HepG2 (cell line): ENCODE results near the gene RAC3. TPM values are rescaled to one million over a fixed set of nuclear protein-coding genes. Genes with fewer than 3 reads are reported as not detected.
A peak's percentile ranks its signal among the peaks of the same experiment; 100 is the strongest.

ENCODE experiments used
- ATF7 ChIP-seq, 2 experiments: fragments of 450-650 bp in 1 of 2; sonication (generic) in 1 of 2; formaldehyde crosslinking in 1 of 2; IDR thresholded peaks; 2 replicates each; pipeline versions ENCODE4 v1.4.0 to v1.6.1; 2016 to 2020; ENCODE audit warnings: antibody characterized with exemption in 1 of 2, mild to moderate bottlenecking in 1 of 2, missing genetic modification reagents in 1 of 2
- BHLHE40 ChIP-seq: IDR thresholded peaks from 2 replicates; pipeline ENCODE4 v1.6.1; 2011; ENCODE audit warnings: low read length, improper control_type of control experiment
- CBX1 ChIP-seq: IDR thresholded peaks from one replicate; pipeline ENCODE4 v1.6.1; 2016; ENCODE audit warnings: antibody characterized with exemption, low read depth
- DDIT3 ChIP-seq: sonication (generic); formaldehyde crosslinking; IDR thresholded peaks from 2 replicates; pipeline ENCODE4 v1.4.0; 2020; ENCODE audit warnings: mild to moderate bottlenecking, missing genetic modification reagents
- FLYWCH1 ChIP-seq: sonication (generic); formaldehyde crosslinking; IDR thresholded peaks from 2 replicates; pipeline ENCODE4 v1.8.1; 2023; ENCODE audit warnings: mild to moderate bottlenecking, missing genetic modification reagents
- FOXK1 ChIP-seq: sonication (generic); formaldehyde crosslinking; IDR thresholded peaks from 2 replicates; pipeline ENCODE4 v1.4.0; 2020; ENCODE audit warnings: low read depth, missing genetic modification reagents, borderline replicate concordance
- GATA4 ChIP-seq: sonication (generic); IDR thresholded peaks from 2 replicates; pipeline ENCODE4 v1.6.1; 2016; ENCODE audit warnings: antibody characterized with exemption, low read depth, borderline replicate concordance
- GLI4 ChIP-seq: sonication (generic); formaldehyde crosslinking; IDR thresholded peaks from 2 replicates; pipeline ENCODE4 v1.5.1; 2020; ENCODE audit warnings: missing genetic modification reagents, mild to moderate bottlenecking, moderate library complexity, borderline replicate concordance
- HCFC1 ChIP-seq: fragments of 150-350 bp; IDR thresholded peaks from 2 replicates; pipeline ENCODE4 v1.6.1; 2014; ENCODE audit warnings: low read depth, low read length
- MAF1 ChIP-seq: sonication (generic); formaldehyde crosslinking; IDR thresholded peaks from 2 replicates; pipeline ENCODE4 v1.5.0; 2020; ENCODE audit warnings: missing genetic modification reagents, borderline replicate concordance
- MED13 ChIP-seq: sonication (generic); formaldehyde crosslinking; IDR thresholded peaks from 2 replicates; pipeline ENCODE4 v1.5.0; 2020; ENCODE audit warnings: missing genetic modification reagents
- MEIS1 ChIP-seq: sonication (generic); formaldehyde crosslinking; IDR thresholded peaks from 2 replicates; pipeline ENCODE4 v1.9.0; 2021; ENCODE audit warnings: mild to moderate bottlenecking, missing genetic modification reagents, moderate library complexity, borderline replicate concordance
- MXD4 ChIP-seq: IDR thresholded peaks from 2 replicates; pipeline ENCODE4 v1.6.1; 2016; ENCODE audit warnings: mild to moderate bottlenecking, missing biosample characterization, missing genetic modification reagents
- MYC ChIP-seq: sonication (generic); formaldehyde crosslinking; IDR thresholded peaks from 2 replicates; pipeline ENCODE4 v1.9.0; 2021; ENCODE audit warnings: missing genetic modification reagents, borderline replicate concordance
- PHF8 ChIP-seq: sonication (generic); formaldehyde crosslinking; IDR thresholded peaks from 2 replicates; pipeline ENCODE4 v1.5.0; 2020; ENCODE audit warnings: missing genetic modification reagents
- POLR2G ChIP-seq: fragments of 200-400 bp; formaldehyde crosslinking; IDR thresholded peaks from 2 replicates; pipeline ENCODE4 v1.6.1; 2018; ENCODE audit warnings: mild to moderate bottlenecking, low read depth, low read length, moderate library complexity
- SAFB2 ChIP-seq: sonication (generic); formaldehyde crosslinking; IDR thresholded peaks from 2 replicates; pipeline ENCODE4 v1.5.1; 2020; ENCODE audit warnings: missing genetic modification reagents, low read depth, mild to moderate bottlenecking, borderline replicate concordance
- SIN3A ChIP-seq: IDR thresholded peaks from 2 replicates; pipeline ENCODE4 v1.6.1; 2011; ENCODE audit warnings: low read depth, mild to moderate bottlenecking, control low read depth, low read length, borderline replicate concordance
- SNAPC2 ChIP-seq: sonication (generic); formaldehyde crosslinking; IDR thresholded peaks from 2 replicates; pipeline ENCODE4 v1.8.1; 2022; ENCODE audit warnings: mild to moderate bottlenecking, missing genetic modification reagents
- TGIF2 ChIP-seq: IDR thresholded peaks from 2 replicates; pipeline ENCODE4 v1.6.1; 2016; ENCODE audit warnings: control low read depth, missing compliant biosample characterization
- U2AF1 ChIP-seq: fragments of 200-400 bp; formaldehyde crosslinking; optimal IDR thresholded peaks from 2 replicates; pipeline ENCODE3; 2017; ENCODE audit warnings: mild to moderate bottlenecking, low read depth, low read length
- ZBTB33 ChIP-seq: sonication (generic); formaldehyde crosslinking; IDR thresholded peaks from 2 replicates; pipeline ENCODE4 v1.4.0; 2020; ENCODE audit warnings: missing genetic modification reagents
- ZEB1 ChIP-seq: IDR thresholded peaks from 2 replicates; pipeline ENCODE4 v1.6.1; 2012; ENCODE audit warnings: mild to moderate bottlenecking, low read depth, inconsistent platforms; ENCODE audit not compliant: insufficient replicate concordance
- ZNF136 ChIP-seq: sonication (generic); formaldehyde crosslinking; IDR thresholded peaks from 2 replicates; pipeline ENCODE4 v1.8.1; 2022; ENCODE audit warnings: low read depth, mild to moderate bottlenecking, moderate library complexity, missing genetic modification reagents
- ZNF224 ChIP-seq: sonication (generic); formaldehyde crosslinking; IDR thresholded peaks from 2 replicates; pipeline ENCODE4 v1.5.0; 2020; ENCODE audit warnings: mild to moderate bottlenecking, missing genetic modification reagents
- ZNF317 ChIP-seq: sonication (generic); formaldehyde crosslinking; IDR thresholded peaks from 2 replicates; pipeline ENCODE4 v1.5.0; 2020; ENCODE audit warnings: mild to moderate bottlenecking, missing genetic modification reagents
- ZNF547 ChIP-seq: sonication (generic); formaldehyde crosslinking; IDR thresholded peaks from 2 replicates; pipeline ENCODE4 v1.5.1; 2020; ENCODE audit warnings: mild to moderate bottlenecking, missing genetic modification reagents
- ZNF773 ChIP-seq: sonication (generic); formaldehyde crosslinking; IDR thresholded peaks from 2 replicates; pipeline ENCODE4 v1.4.0; 2020; ENCODE audit warnings: missing genetic modification reagents, borderline replicate concordance
- ZSCAN9 ChIP-seq: IDR thresholded peaks from 2 replicates; pipeline ENCODE4 v1.6.1; 2016; ENCODE audit warnings: borderline replicate concordance
- polyA plus RNA-seq, 8 experiments: library from polyadenylated mRNA; depleted of rRNA in 3 of 8; stranded (reverse) in 7 of 8; unstranded in 1 of 8; fragments of >200 nt; fragmentation: Illumina TruSeq in 4 of 8; extraction: Trizol in 4 of 8; gene quantifications; 2 replicates each; pipeline versions ENCODE4 v1.2.1 to v1.2.3, GENCODE V29; 2011 to 2016; ENCODE audit warnings: low read depth in 4 of 8, missing spikeins in 1 of 8, mixed read lengths in 1 of 8; ENCODE audit not compliant: insufficient read depth in 1 of 8
- total RNA-seq, 5 experiments: library from RNA; depleted of rRNA; stranded (reverse); fragments of >200 nt; fragmentation: Illumina TruSeq; extraction: Trizol; gene quantifications; 2 replicates each; pipeline ENCODE4 v1.2.3, GENCODE V29; 2016; ENCODE audit warnings: low read depth in 1 of 5

The RAC3 gene
- total and polyA plus RNA-seq, 2 of the 13 experiments (the other 11 are each of a cell fraction or from before 2014, with no cell fraction given): 10.5 to 21.3 TPM

GRCh38 chr17:81995463-81996231, 35.8 kb upstream of the RAC3 start (continued):
- TF ChIP-seq ZNF136 (CRISPR knock-in tag): peak; percentile 94; the same call in 1 of the 2 replicates
- no peak for TF ChIP-seq FLYWCH1 (CRISPR knock-in tag)
- 0 out of 2 replicates have a peak, but pooled peaks have one; percentile 20 for TF ChIP-seq MXD4 (CRISPR knock-in tag)
- TF ChIP-seq BHLHE40: peak; percentile 39; the same call in 1 of the 2 replicates
- TF ChIP-seq FOXK1 (CRISPR knock-in tag): 0 out of 2 replicates have a peak, but pooled peaks have one; percentile 10
- no peak; the same call in none of the 2 replicates for TF ChIP-seq MED13 (CRISPR knock-in tag)
- TF ChIP-seq SAFB2: no peak; the same call in 1 of the 2 replicates
- 0 out of 2 replicates have a peak, but pooled peaks have one; percentile 22 for TF ChIP-seq TGIF2
- TF ChIP-seq U2AF1: peak; percentile 97
- TF ChIP-seq CBX1: peak; percentile 43
- no peak for TF ChIP-seq MEIS1 (CRISPR knock-in tag)
- no peak for TF ChIP-seq ATF7 (IDR thresholded peaks at IDR 0.05)
- TF ChIP-seq ATF7 (CRISPR knock-in tag; IDR thresholded peaks at IDR 0.05): no peak; the same call in 1 of the 2 replicates
- no peak for TF ChIP-seq SIN3A
- TF ChIP-seq MYC (CRISPR knock-in tag): peak; percentile 81
- TF ChIP-seq ZNF317 (CRISPR knock-in tag): no peak
- peak; percentile 88; the same call in 1 of the 2 replicates for TF ChIP-seq GLI4 (CRISPR knock-in tag)
- no peak for TF ChIP-seq GATA4
- peak; percentile 59; the same call in 1 of the 2 replicates for TF ChIP-seq ZSCAN9 (CRISPR knock-in tag)
- no peak for TF ChIP-seq SNAPC2 (CRISPR knock-in tag)
- TF ChIP-seq DDIT3 (CRISPR knock-in tag): no peak
- TF ChIP-seq MAF1 (CRISPR knock-in tag): no peak; the same call in 1 of the 2 replicates
- TF ChIP-seq ZNF773 (CRISPR knock-in tag): peak; percentile 81; the same call in 1 of the 2 replicates
- TF ChIP-seq ZEB1: no peak
- peak; percentile 90 for TF ChIP-seq ZNF547
- TF ChIP-seq HCFC1: no peak
- peak; percentile 82 for TF ChIP-seq PHF8 (CRISPR knock-in tag)
- TF ChIP-seq ZNF224 (CRISPR knock-in tag): peak; percentile 79; the same call in 1 of the 2 replicates
- TF ChIP-seq ZBTB33: peak; percentile 99
- TF ChIP-seq POLR2G: peak; percentile 34
